Epithelial cell of proximal tubule (primary cell): ENCODE measurements around the gene NOS1AP. TPM values are rescaled to one million over a fixed set of nuclear protein-coding genes. Genes with fewer than 3 reads are reported as not detected.

Experiments
- DNase-seq: peaks from one replicate; pipeline ENCODE4 v3.0.0-alpha.2; 2011; ENCODE audit warnings: low read depth
- H3K4me3 ChIP-seq: 2 replicates; pipeline ENCODE4 v1.5.1; 2011; ENCODE audit warnings: low read depth, mild to moderate bottlenecking, low read length
- total RNA-seq: library from RNA; depleted of rRNA; stranded (reverse); fragments of >200 nt; gene quantifications from 2 replicates; pipeline ENCODE4 v1.2.3, GENCODE V29; 2015
- TF ChIP-seq, protein P1 (sequence below): conservative IDR thresholded peaks from 2 replicates; pipeline ENCODE4 v1.5.1; 2012; ENCODE audit warnings: low read depth, mild to moderate bottlenecking, low read length

Gene NOS1AP
- total RNA-seq, 1 donor from 2014 or later = 2.2 TPM

DNA sequence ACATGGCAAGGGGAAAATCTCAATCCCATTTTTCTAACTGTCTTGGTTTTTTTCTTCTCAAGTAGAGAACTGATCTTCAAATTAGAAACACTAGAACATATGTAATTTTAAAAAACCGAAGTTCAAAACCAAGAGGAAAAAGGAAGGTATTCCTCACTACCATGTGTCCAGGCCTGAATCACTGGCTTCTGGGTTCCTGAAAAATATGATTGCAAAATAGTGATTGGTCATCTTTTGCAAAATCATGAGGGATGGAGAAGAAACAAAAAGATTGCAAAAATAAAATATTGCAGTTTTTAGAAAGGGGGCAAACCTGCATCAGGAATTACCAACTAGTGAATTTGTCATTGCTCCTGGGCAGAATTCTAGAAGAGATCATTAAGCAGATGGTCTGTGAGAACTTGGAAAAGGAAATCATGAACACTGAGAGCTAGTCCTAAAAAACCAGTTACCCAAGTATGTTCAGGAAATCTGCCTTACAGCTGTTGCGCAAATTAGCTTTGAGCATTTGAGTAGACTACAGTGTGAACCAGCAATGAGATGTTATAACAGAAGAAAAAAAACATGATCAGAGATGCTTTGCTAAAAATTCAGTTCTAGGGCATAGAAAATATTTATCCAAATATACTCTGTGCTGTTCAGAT lies 257.8 kb downstream of the NOS1AP start:
- no peak overlapping the region for H3K4me3 ChIP-seq
- TF ChIP-seq, protein P1, sequence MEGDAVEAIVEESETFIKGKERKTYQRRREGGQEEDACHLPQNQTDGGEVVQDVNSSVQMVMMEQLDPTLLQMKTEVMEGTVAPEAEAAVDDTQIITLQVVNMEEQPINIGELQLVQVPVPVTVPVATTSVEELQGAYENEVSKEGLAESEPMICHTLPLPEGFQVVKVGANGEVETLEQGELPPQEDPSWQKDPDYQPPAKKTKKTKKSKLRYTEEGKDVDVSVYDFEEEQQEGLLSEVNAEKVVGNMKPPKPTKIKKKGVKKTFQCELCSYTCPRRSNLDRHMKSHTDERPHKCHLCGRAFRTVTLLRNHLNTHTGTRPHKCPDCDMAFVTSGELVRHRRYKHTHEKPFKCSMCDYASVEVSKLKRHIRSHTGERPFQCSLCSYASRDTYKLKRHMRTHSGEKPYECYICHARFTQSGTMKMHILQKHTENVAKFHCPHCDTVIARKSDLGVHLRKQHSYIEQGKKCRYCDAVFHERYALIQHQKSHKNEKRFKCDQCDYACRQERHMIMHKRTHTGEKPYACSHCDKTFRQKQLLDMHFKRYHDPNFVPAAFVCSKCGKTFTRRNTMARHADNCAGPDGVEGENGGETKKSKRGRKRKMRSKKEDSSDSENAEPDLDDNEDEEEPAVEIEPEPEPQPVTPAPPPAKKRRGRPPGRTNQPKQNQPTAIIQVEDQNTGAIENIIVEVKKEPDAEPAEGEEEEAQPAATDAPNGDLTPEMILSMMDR = no peak
- no peak for DNase-seq

DNA sequence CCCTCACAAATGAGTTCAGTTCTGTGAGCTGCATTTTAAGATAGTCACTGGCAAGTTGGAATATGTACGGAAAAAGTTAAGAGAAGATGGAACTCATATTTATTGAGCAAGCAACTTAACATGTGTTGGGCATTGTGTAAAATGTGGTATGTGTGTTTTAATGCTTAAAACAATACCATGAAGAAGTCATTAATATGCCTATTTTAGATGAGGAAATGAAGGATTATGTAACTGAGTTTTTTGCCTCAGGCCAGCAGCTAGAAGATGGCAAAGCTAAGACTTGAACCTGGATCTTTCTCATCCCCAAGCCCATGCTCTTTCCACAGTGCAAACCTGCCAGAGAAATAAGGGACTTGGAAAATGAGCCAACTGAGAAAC lies 258.3 kb downstream of the NOS1AP start:
- DNase-seq = no peak
- no peak overlapping the region for H3K4me3 ChIP-seq
- TF ChIP-seq, protein P1 = no peak

DNA sequence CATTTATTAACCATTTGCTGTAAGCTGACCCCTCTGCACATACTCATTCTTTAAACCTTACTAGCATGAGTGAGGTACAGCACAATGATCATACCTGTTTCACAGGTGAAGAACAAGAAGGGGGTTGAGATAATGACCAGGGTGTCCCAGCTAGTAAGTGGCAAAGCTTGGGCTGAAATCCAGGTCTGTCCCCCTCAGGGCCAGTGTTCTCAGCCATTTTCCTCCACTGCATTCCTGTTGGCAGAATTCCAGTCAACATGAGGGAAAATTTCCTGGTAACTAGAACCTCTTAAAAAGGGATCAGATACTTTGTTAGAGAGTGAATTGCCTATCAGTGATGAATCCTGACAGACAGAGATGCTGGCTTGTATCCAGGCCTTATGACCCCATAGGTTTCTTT lies 259.0 kb downstream of the NOS1AP start:
- H3K4me3 ChIP-seq = no peak overlapping the region
- TF ChIP-seq, protein P1 = no peak
- DNase-seq = no peak

DNA sequence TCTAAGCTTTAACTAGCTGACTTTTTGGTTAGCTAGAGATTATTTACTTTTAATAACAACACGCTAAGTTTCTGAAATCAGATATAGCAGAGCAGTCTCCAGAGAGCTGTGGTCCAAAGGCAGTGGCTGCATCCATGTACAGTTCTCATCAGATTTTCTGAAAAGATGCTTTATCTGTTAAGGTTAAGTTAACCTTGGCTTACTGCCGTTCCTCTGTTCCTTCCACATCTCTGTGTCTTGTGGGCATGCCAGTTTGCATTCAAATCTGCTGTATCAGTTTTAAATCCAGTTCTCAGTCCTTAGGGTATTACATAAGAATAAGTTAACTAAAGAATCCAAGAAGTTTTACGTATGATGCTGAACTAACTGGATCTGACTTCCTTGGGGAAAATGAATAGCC lies 260.3 kb downstream of the NOS1AP start:
- H3K4me3 ChIP-seq = no peak overlapping the region
- TF ChIP-seq, protein P1 = no peak
- no peak for DNase-seq

DNA sequence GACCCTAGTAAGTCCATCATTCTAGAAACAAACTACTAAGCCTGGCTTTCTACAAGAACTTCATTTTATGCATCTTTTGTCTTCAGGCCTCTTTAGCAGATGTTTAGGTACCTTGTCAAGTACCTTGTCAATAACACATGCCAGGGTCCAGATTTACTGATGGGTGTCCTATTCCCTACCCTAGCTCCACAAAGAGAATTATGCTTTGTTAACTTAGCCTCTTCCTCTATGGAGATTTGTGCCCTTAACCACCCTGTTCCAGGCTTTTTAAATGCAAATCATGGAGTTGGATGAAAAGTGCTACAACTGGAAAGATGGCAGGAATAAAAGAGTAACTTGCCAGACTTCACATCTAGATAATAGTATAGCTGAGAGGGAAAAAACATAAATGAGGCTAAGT lies 264.5 kb downstream of the NOS1AP start:
- no peak overlapping the region for H3K4me3 ChIP-seq
- no peak for DNase-seq
- TF ChIP-seq, protein P1 = no peak

DNA sequence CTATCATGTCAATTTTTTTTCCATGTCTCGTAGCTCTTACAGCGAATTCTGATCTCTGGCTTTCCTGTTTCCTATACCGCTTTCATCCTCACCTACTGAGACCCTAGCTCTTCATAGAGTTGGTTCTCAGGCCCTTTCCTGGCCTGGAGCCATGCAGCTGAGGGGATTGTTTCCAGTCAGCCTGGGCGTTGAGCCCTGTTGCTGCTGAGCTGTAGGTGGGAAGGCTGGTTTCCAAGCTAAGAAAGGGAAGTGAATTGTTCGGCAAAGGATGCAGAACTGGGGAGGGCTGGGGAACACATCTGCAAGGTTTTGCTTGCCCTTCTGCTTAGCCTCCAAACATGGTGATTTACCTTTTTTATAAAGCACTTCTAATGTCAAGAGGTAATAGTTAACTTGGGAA lies 265.6 kb downstream of the NOS1AP start:
- no peak for DNase-seq
- no peak overlapping the region for H3K4me3 ChIP-seq
- TF ChIP-seq, protein P1 = no peak

DNA sequence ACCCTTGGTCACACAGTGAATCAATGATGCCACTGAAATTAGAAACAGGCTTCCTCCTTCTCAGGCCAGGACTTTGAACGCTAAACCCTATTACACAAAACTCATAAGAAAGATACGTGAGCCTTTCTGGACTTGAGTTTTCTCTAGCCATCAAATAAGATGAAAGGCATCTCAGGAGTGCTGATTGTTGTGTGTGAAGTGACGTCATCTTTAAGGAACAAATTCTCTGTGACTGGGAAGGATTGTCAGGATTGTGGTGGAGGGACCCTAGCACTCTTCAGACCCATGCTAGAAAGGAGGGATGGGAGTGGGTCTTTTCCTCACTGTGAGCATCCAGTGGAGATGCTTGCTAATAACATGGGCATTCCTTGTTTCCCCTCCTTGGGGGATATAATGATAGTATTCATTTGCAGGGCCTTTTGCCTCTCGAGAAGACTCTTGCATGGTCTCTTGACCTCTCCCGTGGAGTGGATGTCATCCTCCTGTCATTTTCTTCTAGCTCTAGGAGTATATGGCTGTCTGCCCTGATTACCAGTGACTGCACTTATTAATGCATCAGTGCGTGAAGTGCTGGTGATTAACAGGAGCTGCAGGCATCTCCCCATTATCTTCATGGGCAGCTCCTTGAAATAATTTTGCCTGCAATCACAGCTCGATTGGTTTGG lies 267.3 kb downstream of the NOS1AP start:
- TF ChIP-seq, protein P1 = no peak
- H3K4me3 ChIP-seq = no peak overlapping the region
- DNase-seq = no peak
